ENCODE measurements around the gene FAM135A. TPM values are rescaled to one million over a fixed set of nuclear protein-coding genes. Genes with fewer than 3 reads are reported as not detected.

The FAM135A gene
- total and polyA plus RNA-seq, 2 of the 4 experiments (the other 2 are of a cell fraction): 2.2 to 7.9 TPM

DNA sequence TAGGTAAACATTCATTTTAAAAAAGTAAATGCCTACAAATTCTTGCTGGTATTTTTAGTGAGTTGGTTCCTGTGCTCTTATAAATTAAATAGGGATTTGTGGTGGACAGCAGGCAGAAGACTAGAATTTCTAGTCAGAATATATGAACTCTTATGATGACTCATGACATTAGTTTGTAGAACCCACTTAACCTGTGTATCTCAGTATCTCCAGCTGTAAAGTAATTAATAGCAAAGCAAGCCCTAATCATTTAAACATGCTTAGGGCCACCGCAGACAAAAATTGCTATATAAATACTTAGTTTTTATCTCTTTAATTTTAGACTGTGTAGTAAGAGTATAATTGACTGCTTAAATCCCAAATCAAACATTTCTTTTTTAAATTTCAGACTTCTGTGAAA is 2.4 kb downstream of the FAM135A start:
- BruUV-seq (replicated peaks): no TSS peak
- ChIA-PET POLR2A (ENCODE audit: unreplicated experiment) (no interaction called here), CTCF (no interaction called here)
- TF ChIP-seq RCOR1 (IDR thresholded peaks at IDR 0.05; ENCODE audit: insufficient replicate concordance, low read length): no peak
- no peak for TF ChIP-seq BHLHE40 (IDR thresholded peaks at IDR 0.05; ENCODE audit: low read depth, low read length)
- TF ChIP-seq SMC3 (IDR thresholded peaks at IDR 0.05; ENCODE audit: low read depth, low read length): no peak
- no peak for TF ChIP-seq MAFK (IDR thresholded peaks at IDR 0.05; ENCODE audit: low read depth, low read length)
- TF ChIP-seq, protein P1, sequence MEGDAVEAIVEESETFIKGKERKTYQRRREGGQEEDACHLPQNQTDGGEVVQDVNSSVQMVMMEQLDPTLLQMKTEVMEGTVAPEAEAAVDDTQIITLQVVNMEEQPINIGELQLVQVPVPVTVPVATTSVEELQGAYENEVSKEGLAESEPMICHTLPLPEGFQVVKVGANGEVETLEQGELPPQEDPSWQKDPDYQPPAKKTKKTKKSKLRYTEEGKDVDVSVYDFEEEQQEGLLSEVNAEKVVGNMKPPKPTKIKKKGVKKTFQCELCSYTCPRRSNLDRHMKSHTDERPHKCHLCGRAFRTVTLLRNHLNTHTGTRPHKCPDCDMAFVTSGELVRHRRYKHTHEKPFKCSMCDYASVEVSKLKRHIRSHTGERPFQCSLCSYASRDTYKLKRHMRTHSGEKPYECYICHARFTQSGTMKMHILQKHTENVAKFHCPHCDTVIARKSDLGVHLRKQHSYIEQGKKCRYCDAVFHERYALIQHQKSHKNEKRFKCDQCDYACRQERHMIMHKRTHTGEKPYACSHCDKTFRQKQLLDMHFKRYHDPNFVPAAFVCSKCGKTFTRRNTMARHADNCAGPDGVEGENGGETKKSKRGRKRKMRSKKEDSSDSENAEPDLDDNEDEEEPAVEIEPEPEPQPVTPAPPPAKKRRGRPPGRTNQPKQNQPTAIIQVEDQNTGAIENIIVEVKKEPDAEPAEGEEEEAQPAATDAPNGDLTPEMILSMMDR (conservative IDR thresholded peaks at IDR 0.05; ENCODE audit: low read depth, low read length): no peak
- no peak for TF ChIP-seq MAZ (IDR thresholded peaks at IDR 0.05; ENCODE audit: borderline replicate concordance, low read depth, low read length)
- TF ChIP-seq, protein P2, sequence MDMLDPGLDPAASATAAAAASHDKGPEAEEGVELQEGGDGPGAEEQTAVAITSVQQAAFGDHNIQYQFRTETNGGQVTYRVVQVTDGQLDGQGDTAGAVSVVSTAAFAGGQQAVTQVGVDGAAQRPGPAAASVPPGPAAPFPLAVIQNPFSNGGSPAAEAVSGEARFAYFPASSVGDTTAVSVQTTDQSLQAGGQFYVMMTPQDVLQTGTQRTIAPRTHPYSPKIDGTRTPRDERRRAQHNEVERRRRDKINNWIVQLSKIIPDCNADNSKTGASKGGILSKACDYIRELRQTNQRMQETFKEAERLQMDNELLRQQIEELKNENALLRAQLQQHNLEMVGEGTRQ (IDR thresholded peaks at IDR 0.05; ENCODE audit: low read depth, low read length): no peak
- TF ChIP-seq CEBPB (IDR thresholded peaks at IDR 0.05; ENCODE audit: low read depth, low read length): no peak
- TF ChIP-seq, protein P3, sequence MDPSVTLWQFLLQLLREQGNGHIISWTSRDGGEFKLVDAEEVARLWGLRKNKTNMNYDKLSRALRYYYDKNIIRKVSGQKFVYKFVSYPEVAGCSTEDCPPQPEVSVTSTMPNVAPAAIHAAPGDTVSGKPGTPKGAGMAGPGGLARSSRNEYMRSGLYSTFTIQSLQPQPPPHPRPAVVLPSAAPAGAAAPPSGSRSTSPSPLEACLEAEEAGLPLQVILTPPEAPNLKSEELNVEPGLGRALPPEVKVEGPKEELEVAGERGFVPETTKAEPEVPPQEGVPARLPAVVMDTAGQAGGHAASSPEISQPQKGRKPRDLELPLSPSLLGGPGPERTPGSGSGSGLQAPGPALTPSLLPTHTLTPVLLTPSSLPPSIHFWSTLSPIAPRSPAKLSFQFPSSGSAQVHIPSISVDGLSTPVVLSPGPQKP (IDR thresholded peaks at IDR 0.05; ENCODE audit: borderline replicate concordance, low read depth, low read length): no peak
- TF ChIP-seq MXI1 (IDR thresholded peaks at IDR 0.05; ENCODE audit: borderline replicate concordance, low read depth, low read length): no peak
- TF ChIP-seq NFE2L2 (IDR thresholded peaks at IDR 0.05; ENCODE audit: low read depth, low read length): no peak
- TF ChIP-seq CHD1 (IDR thresholded peaks at IDR 0.05; ENCODE audit: low read depth, low read length): no peak
- no peak for TF ChIP-seq RAD21 (IDR thresholded peaks at IDR 0.05; ENCODE audit: low read length)
- Histone ChIP-seq H3K9ac (ENCODE audit: low read depth, low read length) (no peak overlapping the region), H3K23ac (ENCODE audit: low read depth, low read length) (no peak overlapping the region), H4K8ac (ENCODE audit: low read depth in 2 of 2, low read length in 2 of 2) (no peak overlapping the region), H3K4me1 (ENCODE audit: control insufficient read depth, insufficient read depth, low read length) (no peaks in the 10 kb centered on the region), H3K9me1 (ENCODE audit: insufficient read depth, low read length) (no peaks in the 10 kb centered on the region), H2BK20ac (ENCODE audit: low read depth, low read length) (no peak overlapping the region), H3K79me1 (ENCODE audit: low read depth in 1 of 2, low read length in 2 of 2) (peaks cover 6 to 9% of the 10 kb centered on the region in 2 experiments; a peak in 2 of 4 replicates), H2BK5ac (ENCODE audit: low read depth, low read length, poor library complexity, severe bottlenecking) (no peak overlapping the region), H2BK15ac (ENCODE audit: low read depth, low read length) (no peak overlapping the region), H3K18ac (ENCODE audit: low read depth, low read length) (no peak overlapping the region), H4K20me1 (ENCODE audit: insufficient read depth, low read length) (no peaks in the 10 kb centered on the region), H4K5ac (ENCODE audit: low read depth, low read length) (no peak overlapping the region), H3K9me3 (ENCODE audit: control insufficient read depth, insufficient read depth, low read length) (no peaks in the 10 kb centered on the region), H2AK5ac (ENCODE audit: low read depth, low read length) (no peak overlapping the region), H3K36me3 (ENCODE audit: control insufficient read depth, insufficient read depth, low read length) (peaks cover 5% of the 10 kb centered on the region), H3K4ac (ENCODE audit: low read depth, low read length) (no peak overlapping the region), H3K27ac (ENCODE audit: insufficient read depth, low read length) (no peak overlapping the region), H3K4me2 (ENCODE audit: low read depth, low read length) (no peak overlapping the region), H2AK9ac (replicated peaks; ENCODE audit: low read depth, low read length, poor library complexity) (no peak overlapping the region), H3K4me3 (ENCODE audit: insufficient read depth, low read depth, low read length) (no peak overlapping the region), H2AFZ (replicated peaks; ENCODE audit: low read length, poor library complexity) (no peak overlapping the region), H2BK120ac (ENCODE audit: low read depth, low read length) (no peak overlapping the region), H3K14ac (replicated peaks; ENCODE audit: low read depth, low read length) (no peak overlapping the region), H3K27me3 (ENCODE audit: control insufficient read depth, insufficient read depth, low read length) (no peaks in the 10 kb centered on the region), H4K91ac (ENCODE audit: insufficient read depth, low read depth, low read length) (no peak overlapping the region), H3K56ac (ENCODE audit: extremely low read depth, insufficient read depth, low read length) (no peak overlapping the region)
- intact Hi-C loops (cut with micrococcal nuclease) (loop anchor here (2.0 kb wide), 1 partner anchor 271 kb away; no protein-coding TSS in a partner anchor), dilution Hi-C loops (cut with HindIII; ENCODE audit: low sequenced_read_pairs, unreplicated experiment) (no loop called here), in situ Hi-C loops (cut with MboI; ENCODE audit: low sequenced_read_pairs) (no loop called here)
- no peak for DNase-seq
- no CpG with 5 or more reads among the region's 1 CpG for WGBS, 2 experiments (ENCODE audit: extremely low coverage in 2 of 2, insufficient read length in 1 of 2)
- ATAC-seq (ENCODE audit: low read depth): no peak

All from IMR-90 (cell line).